Skeletal muscle tissue (tissue), 4 donors: ENCODE data around the gene GSE1. TPM values are rescaled to one million over a fixed set of nuclear protein-coding genes. Genes with fewer than 3 reads are reported as not detected.

Source experiments
- H3K27ac ChIP-seq: one replicate; pipeline ENCODE4 v1.7.0; 2013; ENCODE audit warnings: mild to moderate bottlenecking, low read depth, low read length, inconsistent platforms
- H3K27me3 ChIP-seq, 3 donors: one replicate each; pipeline ENCODE4 v1.7.0; 2013; ENCODE audit warnings: low read length in 3 of 3; ENCODE audit not compliant: control insufficient read depth in 3 of 3, insufficient read depth in 3 of 3
- H3K36me3 ChIP-seq, 3 donors: one replicate each; pipeline ENCODE4 v1.7.0; 2013; ENCODE audit warnings: low read length in 3 of 3; ENCODE audit not compliant: control insufficient read depth in 3 of 3, insufficient read depth in 3 of 3
- H3K4me1 ChIP-seq, 3 donors: one replicate each; pipeline ENCODE4 v1.7.0; 2013; ENCODE audit warnings: low read length in 3 of 3, mild to moderate bottlenecking in 3 of 3; ENCODE audit not compliant: control insufficient read depth in 3 of 3, insufficient read depth in 3 of 3
- H3K4me3 ChIP-seq, 3 donors: one replicate each; pipeline ENCODE4 v1.7.0; 2013; ENCODE audit warnings: low read length in 3 of 3
- H3K9ac ChIP-seq, 3 donors: one replicate each; pipeline ENCODE4 v1.7.0; 2013; ENCODE audit warnings: low read length in 3 of 3, mild to moderate bottlenecking in 3 of 3, moderate library complexity in 2 of 3, low read depth in 1 of 3
- H3K9me3 ChIP-seq, 3 donors: one replicate each; pipeline ENCODE4 v1.7.0; 2013; ENCODE audit warnings: low read length in 3 of 3; ENCODE audit not compliant: control insufficient read depth in 3 of 3
- total RNA-seq: library from RNA; depleted of rRNA; stranded (reverse); fragments of >200 nt; gene quantifications from one replicate; pipeline ENCODE4 v1.2.3, GENCODE V29; 2014
- donor health status: Osteomylitis.

The GSE1 gene
- total RNA-seq, 1 donor from 2014 or later: 27.7 TPM

DNA sequence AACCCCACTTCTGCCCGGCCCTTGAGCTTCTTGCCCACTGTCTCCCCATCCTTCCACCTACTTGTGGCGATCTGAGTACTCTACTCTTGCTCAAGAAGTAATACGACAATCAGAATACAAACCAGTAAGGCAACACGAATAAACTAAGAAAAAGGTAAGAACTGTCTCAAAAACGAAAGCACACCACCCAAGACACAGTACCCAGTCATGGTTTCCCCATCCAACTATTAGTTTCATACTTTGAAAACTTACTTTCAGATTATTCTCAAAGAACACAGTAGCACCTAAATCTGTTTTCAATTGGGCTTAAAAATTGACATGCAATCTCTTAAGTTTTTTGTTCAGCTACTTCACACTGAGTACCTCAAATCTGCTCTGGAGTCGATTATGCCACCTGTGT is 61.7 kb downstream of the GSE1 start:
- H3K9me3 ChIP-seq: no peaks in the 10 kb centered on the region
- peaks cover 29 to 37% (median 32%) of the 10 kb centered on the region in 3 donors for H3K36me3 ChIP-seq

DNA sequence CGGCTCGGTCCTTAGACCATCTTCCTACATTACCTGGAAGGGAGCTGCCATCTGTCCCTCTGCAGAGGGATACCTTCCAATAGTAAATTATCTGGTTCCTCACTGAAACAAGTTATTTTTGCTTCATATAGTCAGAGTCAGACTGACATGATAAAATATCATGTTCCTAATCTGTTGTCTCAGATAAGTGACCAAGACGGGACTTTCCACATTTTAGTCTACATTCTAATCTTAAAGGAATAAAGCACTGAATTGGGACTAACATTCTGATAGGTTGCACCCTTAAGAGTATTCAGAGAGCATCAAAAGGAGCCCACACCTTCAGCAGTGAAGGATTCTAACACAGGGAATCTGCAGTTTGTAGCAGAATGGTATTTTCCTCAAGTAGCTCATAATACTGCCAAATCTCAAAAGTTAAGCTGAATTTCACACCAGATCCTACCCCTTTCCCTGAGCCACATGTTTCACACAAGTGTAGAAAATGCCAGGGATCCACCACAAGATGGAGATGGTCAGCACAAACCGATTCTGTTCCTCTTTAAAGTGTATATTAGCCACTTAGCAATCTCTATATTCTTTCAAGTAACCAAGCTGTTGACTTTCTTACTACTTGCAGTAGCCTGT is 62.2 kb downstream of the GSE1 start:
- Histone ChIP-seq H3K27ac (no peak overlapping the region), H3K36me3 (peaks cover 25 to 34% (median 29%) of the 10 kb centered on the region in 3 donors), H3K27me3 (no peaks in the 10 kb centered on the region), H3K4me3 (no peak overlapping the region), H3K9ac (no peak overlapping the region), H3K4me1 (peaks cover 0 to 15% (median 5%) of the 10 kb centered on the region in 3 donors), H3K9me3 (no peaks in the 10 kb centered on the region)

More for the DNA sequence above, 61.7 kb downstream of the GSE1 start:
- no peaks in the 10 kb centered on the region for H3K27me3 ChIP-seq
- H3K4me1 ChIP-seq: peaks cover 0 to 19% (median 6%) of the 10 kb centered on the region in 3 donors
- H3K4me3 ChIP-seq: no peak overlapping the region
- H3K9ac ChIP-seq: no peak overlapping the region
- H3K27ac ChIP-seq: no peak overlapping the region

DNA sequence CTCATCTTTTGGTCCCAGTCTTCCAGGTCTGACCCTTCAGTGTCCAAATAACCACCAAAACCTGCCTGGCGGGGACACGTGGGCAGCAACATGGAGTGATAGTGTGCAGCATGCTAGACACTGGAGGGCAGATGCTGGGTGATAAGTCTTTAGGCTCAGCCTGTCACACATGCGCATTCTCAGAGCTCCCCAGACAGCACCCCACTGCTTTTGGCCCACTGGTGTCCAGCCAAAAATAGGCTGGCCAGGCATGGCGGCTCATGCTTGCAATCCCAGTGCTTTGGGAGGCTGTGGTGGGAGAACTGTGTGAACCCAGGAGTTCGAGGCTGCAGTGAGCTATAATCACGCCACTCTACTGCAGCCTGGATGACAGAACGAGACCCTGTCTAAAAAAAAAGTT is 63.3 kb downstream of the GSE1 start:
- H3K27me3 ChIP-seq: no peaks in the 10 kb centered on the region
- no peak overlapping the region for H3K9ac ChIP-seq
- H3K4me1 ChIP-seq: peaks cover 0 to 15% (median 5%) of the 10 kb centered on the region in 3 donors
- no peaks in the 10 kb centered on the region for H3K9me3 ChIP-seq
- H3K4me3 ChIP-seq: no peak overlapping the region
- no peak overlapping the region for H3K27ac ChIP-seq
- H3K36me3 ChIP-seq: peaks cover 22 to 31% (median 24%) of the 10 kb centered on the region in 3 donors

DNA sequence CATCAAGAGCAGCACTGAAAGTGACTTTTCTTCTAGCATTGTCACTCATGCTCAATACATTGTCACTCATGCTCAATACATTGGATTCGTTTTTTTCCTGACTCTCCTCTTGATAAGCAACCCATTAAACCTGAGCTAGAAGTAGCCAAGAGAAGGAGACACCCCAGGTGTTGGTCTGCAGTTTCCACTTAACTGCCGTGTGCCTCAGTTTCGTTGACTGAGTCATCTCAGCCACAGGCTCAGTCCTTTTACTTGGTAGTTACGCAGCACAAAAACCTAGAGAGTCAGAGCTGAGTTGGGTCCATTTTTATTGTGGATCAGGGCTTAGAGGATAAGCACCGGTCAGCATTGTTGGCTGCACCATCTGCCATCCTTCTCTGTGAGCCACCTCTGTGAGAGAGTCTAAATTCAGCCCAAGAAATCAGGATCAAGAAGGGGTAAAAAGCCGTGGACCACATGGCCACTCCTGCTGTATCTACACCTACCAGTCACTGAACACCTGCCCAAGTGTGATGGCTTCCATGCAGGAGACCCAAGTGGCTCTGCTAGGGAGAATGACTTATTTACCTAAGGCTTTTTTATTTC is 64.4 kb downstream of the GSE1 start:
- H3K27me3 ChIP-seq: no peaks in the 10 kb centered on the region
- peaks cover 3 to 20% (median 5%) of the 10 kb centered on the region in 3 donors for H3K4me1 ChIP-seq
- peaks cover 13 to 25% (median 14%) of the 10 kb centered on the region in 3 donors for H3K36me3 ChIP-seq
- H3K27ac ChIP-seq: no peak overlapping the region
- H3K9me3 ChIP-seq: no peaks in the 10 kb centered on the region
- H3K4me3 ChIP-seq: no peak overlapping the region
- H3K9ac ChIP-seq: no peak overlapping the region

DNA sequence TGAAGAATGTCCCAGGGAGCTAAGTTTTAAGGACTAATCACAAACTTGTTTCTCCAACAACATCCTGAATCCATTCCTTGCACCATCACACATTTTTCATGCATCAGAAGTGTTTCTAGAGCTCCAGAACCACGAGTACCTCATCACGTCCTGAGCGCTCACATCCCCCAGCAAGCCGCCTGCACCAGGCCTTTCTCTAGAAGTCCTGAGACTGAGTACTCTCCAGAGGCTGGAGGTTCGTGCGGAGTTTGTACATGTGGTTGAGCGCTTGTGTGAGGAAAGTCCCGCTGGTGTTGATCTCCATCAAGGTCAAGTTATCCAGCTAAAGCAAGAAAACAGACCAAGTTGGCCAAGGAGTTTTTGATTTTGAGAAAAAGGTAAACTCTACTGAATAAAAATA is 64.9 kb downstream of the GSE1 start:
- Histone ChIP-seq H3K27me3 (no peaks in the 10 kb centered on the region), H3K9ac (no peak overlapping the region), H3K4me3 (no peak overlapping the region), H3K36me3 (peaks cover 8 to 20% (median 10%) of the 10 kb centered on the region in 3 donors), H3K27ac (no peak overlapping the region), H3K4me1 (peaks cover 9 to 25% (median 10%) of the 10 kb centered on the region in 3 donors), H3K9me3 (no peaks in the 10 kb centered on the region)

DNA sequence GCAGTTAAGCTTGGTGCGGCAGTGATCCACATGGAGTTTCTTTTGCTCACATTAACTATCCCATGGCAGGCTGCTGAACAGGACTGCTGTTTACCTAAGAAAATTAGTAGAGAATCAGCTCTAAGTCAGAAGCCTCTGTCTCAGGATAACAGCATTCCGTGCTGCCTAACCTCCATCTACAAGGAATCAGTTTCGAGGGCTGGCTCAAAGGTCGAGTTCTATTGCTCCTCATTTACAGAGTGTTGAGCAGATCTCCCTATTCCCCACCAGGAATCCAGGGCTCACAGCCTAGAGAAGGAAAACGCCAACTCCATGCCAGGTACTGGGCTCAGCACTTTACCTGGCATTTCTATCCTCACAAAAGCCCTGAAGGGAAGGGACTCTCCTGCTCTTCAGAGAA is 65.7 kb downstream of the GSE1 start:
- Histone ChIP-seq H3K27me3 (no peaks in the 10 kb centered on the region), H3K9me3 (no peaks in the 10 kb centered on the region), H3K36me3 (peaks cover 7 to 17% (median 8%) of the 10 kb centered on the region in 3 donors)

DNA sequence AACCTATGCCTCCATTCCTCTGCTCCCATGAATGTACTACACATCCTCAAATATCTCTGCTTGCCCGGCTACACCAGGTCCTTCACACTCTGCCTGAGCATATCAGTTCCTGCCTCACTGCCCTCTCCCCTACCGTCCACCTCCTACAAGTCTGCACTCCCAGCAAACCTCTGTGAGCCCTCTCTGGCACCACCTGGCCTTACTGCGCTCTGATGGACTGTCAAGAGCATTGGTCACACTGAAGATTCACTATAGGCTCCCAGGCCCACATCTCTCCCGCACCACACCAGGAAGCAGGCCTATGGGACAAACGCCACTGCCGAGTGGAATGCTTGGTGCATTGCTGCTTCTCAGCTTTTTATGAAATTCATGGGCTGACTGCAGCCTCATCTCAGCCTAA is 66.7 kb downstream of the GSE1 start:
- Histone ChIP-seq H3K36me3 (peaks cover under 1 to 7% (median 2%) of the 10 kb centered on the region in 3 donors), H3K4me3 (no peak overlapping the region), H3K9me3 (no peaks in the 10 kb centered on the region), H3K27me3 (no peaks in the 10 kb centered on the region), H3K27ac (no peak overlapping the region), H3K4me1 (peaks cover 5 to 20% (median 12%) of the 10 kb centered on the region in 3 donors), H3K9ac (no peak overlapping the region)

More for the DNA sequence above, 65.7 kb downstream of the GSE1 start:
- H3K9ac ChIP-seq: no peak overlapping the region
- no peak overlapping the region for H3K27ac ChIP-seq
- H3K4me1 ChIP-seq: peaks cover 9 to 26% (median 12%) of the 10 kb centered on the region in 3 donors
- H3K4me3 ChIP-seq: no peak overlapping the region

DNA sequence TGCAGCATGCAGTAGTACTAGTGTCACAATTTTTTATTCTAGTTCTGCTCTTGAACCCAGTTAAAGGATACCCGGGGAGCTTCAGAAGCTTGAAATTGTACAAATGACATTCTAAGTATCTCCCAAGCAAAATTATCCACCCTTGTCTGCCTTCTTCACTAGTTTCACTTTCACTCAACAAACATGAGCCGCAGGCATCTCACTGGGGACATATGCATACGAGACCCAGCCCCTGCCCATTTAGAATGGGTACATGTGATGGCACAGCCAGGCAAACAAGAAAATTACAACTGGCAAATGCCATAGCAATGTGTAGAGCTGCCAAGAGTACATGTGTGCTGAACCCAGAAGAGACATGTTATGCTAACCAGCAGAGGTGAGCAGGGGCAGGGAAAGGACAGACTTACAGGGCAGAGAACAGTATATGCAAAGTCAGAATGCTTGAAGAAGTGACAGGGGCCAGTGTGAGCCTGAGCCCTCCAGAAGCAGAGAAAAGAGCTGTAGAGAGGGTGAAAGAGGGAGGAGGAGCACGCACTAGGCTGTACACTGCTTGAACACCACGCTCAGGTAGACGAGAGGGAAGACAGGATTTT is 67.3 kb downstream of the GSE1 start:
- peaks cover 0 to 3% (median 0%) of the 10 kb centered on the region in 3 donors for H3K36me3 ChIP-seq
- no peak overlapping the region for H3K4me3 ChIP-seq
- peaks cover 5 to 20% (median 12%) of the 10 kb centered on the region in 3 donors for H3K4me1 ChIP-seq
- no peak overlapping the region for H3K27ac ChIP-seq
- no peaks in the 10 kb centered on the region for H3K27me3 ChIP-seq
- H3K9me3 ChIP-seq: no peaks in the 10 kb centered on the region
- H3K9ac ChIP-seq: no peak overlapping the region

DNA sequence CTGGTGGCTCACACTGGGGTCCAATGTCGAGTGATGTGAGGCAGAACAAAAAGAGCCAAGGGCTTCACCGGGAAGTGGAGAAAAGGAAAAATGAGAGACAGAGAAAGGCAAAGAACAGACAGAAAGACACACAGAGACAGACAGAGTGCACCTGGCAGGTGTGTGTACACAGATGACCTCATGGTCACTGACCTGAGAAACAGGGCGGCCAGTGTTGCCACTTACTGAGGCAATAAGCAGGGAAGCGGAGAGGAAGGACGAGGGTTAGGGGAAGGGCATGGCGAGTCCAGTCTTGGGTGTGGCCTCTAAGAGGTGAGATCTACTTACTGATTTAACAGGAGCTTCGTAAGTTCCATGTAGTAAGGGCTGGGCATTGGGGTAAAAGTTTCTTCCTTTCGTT is 68.1 kb downstream of the GSE1 start:
- Histone ChIP-seq H3K36me3 (peaks cover 0 to 3% (median 0%) of the 10 kb centered on the region in 3 donors), H3K9ac (no peak overlapping the region), H3K4me3 (no peak overlapping the region), H3K27ac (no peak overlapping the region), H3K4me1 (peaks cover 5 to 20% (median 12%) of the 10 kb centered on the region in 3 donors), H3K9me3 (no peaks in the 10 kb centered on the region), H3K27me3 (no peaks in the 10 kb centered on the region)

DNA sequence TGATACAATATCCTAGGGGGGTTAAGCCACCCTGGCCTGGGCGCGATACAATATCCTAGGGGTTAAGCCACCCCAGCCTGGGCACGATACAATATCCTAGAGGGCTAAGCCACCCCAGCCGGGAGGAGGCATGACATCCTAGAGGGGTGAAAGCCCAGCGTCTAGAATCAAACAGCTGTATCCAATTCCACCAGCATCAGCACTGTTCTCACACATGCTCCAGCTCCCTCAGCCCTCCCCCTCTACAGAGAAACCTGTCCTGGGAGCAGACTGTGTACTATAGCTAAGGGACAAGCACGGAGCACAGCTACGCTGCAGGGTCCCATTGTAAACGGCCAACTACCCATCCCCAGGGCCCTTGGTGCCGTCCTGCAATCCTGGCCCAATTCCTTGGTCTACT is 69.4 kb downstream of the GSE1 start:
- H3K36me3 ChIP-seq: no peaks in the 10 kb centered on the region
- H3K4me1 ChIP-seq: peaks cover 5 to 17% (median 12%) of the 10 kb centered on the region in 3 donors
- peak overlapping the region in 1 of 3 donors; percentile 33 for H3K9ac ChIP-seq
- H3K27me3 ChIP-seq: no peaks in the 10 kb centered on the region
- H3K27ac ChIP-seq: no peak overlapping the region
- H3K9me3 ChIP-seq: no peaks in the 10 kb centered on the region
- peak overlapping the region in 1 of 3 donors; percentile 41 for H3K4me3 ChIP-seq
